ENCODE results near the gene LOXL1. TPM values are rescaled to one million over a fixed set of nuclear protein-coding genes. Genes with fewer than 3 reads are reported as not detected.

Gene LOXL1
- total RNA-seq, 1 donor from 2014 or later: 280 TPM

DNA sequence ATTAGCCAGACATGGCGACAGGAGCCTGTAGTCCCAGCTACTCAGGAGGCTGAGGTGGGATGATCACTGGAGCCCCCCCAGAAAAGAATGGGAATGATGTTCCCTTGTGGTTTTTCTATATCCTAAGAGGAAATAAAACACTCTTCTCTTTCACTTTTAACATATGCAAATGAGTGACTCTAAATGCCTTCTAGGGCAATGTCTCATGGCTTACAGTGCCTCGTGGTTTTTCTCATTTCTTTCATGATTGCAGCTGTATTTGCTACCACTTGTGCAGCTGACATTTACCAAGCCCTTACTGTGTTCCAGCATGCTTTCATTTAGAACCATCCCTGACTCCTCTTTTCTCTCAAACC is 39.5 kb downstream of the LOXL1 start:
- DNase-seq (ENCODE audit: low read depth) (peak; percentile 61), FAIRE-seq (no peak)
- no peak overlapping the region for H3K4me3 ChIP-seq (ENCODE audit: insufficient read depth, low read depth, low read length)
- TF ChIP-seq, protein P1, sequence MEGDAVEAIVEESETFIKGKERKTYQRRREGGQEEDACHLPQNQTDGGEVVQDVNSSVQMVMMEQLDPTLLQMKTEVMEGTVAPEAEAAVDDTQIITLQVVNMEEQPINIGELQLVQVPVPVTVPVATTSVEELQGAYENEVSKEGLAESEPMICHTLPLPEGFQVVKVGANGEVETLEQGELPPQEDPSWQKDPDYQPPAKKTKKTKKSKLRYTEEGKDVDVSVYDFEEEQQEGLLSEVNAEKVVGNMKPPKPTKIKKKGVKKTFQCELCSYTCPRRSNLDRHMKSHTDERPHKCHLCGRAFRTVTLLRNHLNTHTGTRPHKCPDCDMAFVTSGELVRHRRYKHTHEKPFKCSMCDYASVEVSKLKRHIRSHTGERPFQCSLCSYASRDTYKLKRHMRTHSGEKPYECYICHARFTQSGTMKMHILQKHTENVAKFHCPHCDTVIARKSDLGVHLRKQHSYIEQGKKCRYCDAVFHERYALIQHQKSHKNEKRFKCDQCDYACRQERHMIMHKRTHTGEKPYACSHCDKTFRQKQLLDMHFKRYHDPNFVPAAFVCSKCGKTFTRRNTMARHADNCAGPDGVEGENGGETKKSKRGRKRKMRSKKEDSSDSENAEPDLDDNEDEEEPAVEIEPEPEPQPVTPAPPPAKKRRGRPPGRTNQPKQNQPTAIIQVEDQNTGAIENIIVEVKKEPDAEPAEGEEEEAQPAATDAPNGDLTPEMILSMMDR (IDR thresholded peaks at IDR 0.05; ENCODE audit: insufficient read depth, low read depth, low read length): no peak
- TF ChIP-seq EZH2 (IDR thresholded peaks at IDR 0.05; ENCODE audit: insufficient read depth, low read length): no peak
- no peak overlapping the region for H3K9ac ChIP-seq (ENCODE audit: low read length)
- H3K27ac ChIP-seq (ENCODE audit: low read depth, low read length): no peak overlapping the region
- Mint-ChIP-seq H3K36me3 (ENCODE audit: low read depth, unreplicated experiment) (no peaks in the 10 kb centered on the region), H3K9me3 (ENCODE audit: unreplicated experiment) (no peaks in the 10 kb centered on the region), H3K4me1 (ENCODE audit: low read depth, unreplicated experiment) (peaks cover 21% of the 10 kb centered on the region), H3K27ac (ENCODE audit: unreplicated experiment) (peak overlapping the region; percentile 28), H3K4me3 (ENCODE audit: unreplicated experiment) (no peak overlapping the region), H3K27me3 (ENCODE audit: low read depth, unreplicated experiment) (no peaks in the 10 kb centered on the region)
- H3K79me2 ChIP-seq (ENCODE audit: insufficient read depth, low read length): no peaks in the 10 kb centered on the region
- no peaks in the 10 kb centered on the region for H3K9me3 ChIP-seq (ENCODE audit: insufficient read depth, low read depth, low read length)
- no peaks in the 10 kb centered on the region for H3K27me3 ChIP-seq (ENCODE audit: insufficient read depth, low read length)
- H4K20me1 ChIP-seq (ENCODE audit: insufficient read depth, low read length): no peaks in the 10 kb centered on the region
- peaks cover 13% of the 10 kb centered on the region for H3K4me1 ChIP-seq (ENCODE audit: insufficient read depth, low read length)
- no peaks in the 10 kb centered on the region for H3K36me3 ChIP-seq (ENCODE audit: insufficient read depth, low read length)
- H3K4me2 ChIP-seq (ENCODE audit: low read length): peak overlapping the region; percentile 75
- no peak overlapping the region for H2AFZ ChIP-seq (ENCODE audit: low read depth, low read length)

DNA sequence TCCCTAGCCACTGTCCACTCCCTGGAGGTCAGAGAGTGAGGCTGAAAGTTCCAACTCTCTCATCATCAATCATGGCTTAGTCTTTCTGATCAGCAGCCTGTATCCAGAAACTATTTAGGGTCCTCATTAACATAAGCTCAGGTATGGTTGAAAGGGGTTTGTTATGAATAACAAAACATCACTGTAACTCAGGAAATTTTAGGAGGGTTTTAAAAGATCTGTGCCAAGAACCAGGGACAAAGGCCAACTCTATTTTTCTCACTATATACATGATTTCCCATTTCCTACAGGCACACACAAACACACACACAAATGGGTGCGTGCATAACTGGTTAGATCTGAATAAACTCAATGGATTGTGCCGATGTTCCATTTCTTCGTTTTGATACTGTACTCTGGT is 42.2 kb downstream of the LOXL1 start:
- DNase-seq (ENCODE audit: low read depth): no peak
- Histone ChIP-seq H3K4me3 (ENCODE audit: insufficient read depth, low read depth, low read length) (no peak overlapping the region), H3K4me1 (ENCODE audit: insufficient read depth, low read length) (peaks cover 17% of the 10 kb centered on the region), H3K4me2 (ENCODE audit: low read length) (no peak overlapping the region), H3K27me3 (ENCODE audit: insufficient read depth, low read length) (no peaks in the 10 kb centered on the region), H3K79me2 (ENCODE audit: insufficient read depth, low read length) (no peaks in the 10 kb centered on the region), H3K36me3 (ENCODE audit: insufficient read depth, low read length) (no peaks in the 10 kb centered on the region), H4K20me1 (ENCODE audit: insufficient read depth, low read length) (no peaks in the 10 kb centered on the region), H3K27ac (ENCODE audit: low read depth, low read length) (no peak overlapping the region), H3K9me3 (ENCODE audit: insufficient read depth, low read depth, low read length) (no peaks in the 10 kb centered on the region), H3K9ac (ENCODE audit: low read length) (no peak overlapping the region), H2AFZ (ENCODE audit: low read depth, low read length) (no peak overlapping the region)
- Mint-ChIP-seq H3K27ac (ENCODE audit: unreplicated experiment) (peak overlapping the region; percentile 64), H3K36me3 (ENCODE audit: low read depth, unreplicated experiment) (no peaks in the 10 kb centered on the region), H3K4me3 (ENCODE audit: unreplicated experiment) (no peak overlapping the region), H3K4me1 (ENCODE audit: low read depth, unreplicated experiment) (peaks cover 21% of the 10 kb centered on the region), H3K9me3 (ENCODE audit: unreplicated experiment) (no peaks in the 10 kb centered on the region), H3K27me3 (ENCODE audit: low read depth, unreplicated experiment) (peaks cover 3% of the 10 kb centered on the region)
- FAIRE-seq: no peak
- TF ChIP-seq EZH2 (IDR thresholded peaks at IDR 0.05; ENCODE audit: insufficient read depth, low read length): no peak
- TF ChIP-seq, protein P1 (IDR thresholded peaks at IDR 0.05; ENCODE audit: insufficient read depth, low read depth, low read length): no peak

DNA sequence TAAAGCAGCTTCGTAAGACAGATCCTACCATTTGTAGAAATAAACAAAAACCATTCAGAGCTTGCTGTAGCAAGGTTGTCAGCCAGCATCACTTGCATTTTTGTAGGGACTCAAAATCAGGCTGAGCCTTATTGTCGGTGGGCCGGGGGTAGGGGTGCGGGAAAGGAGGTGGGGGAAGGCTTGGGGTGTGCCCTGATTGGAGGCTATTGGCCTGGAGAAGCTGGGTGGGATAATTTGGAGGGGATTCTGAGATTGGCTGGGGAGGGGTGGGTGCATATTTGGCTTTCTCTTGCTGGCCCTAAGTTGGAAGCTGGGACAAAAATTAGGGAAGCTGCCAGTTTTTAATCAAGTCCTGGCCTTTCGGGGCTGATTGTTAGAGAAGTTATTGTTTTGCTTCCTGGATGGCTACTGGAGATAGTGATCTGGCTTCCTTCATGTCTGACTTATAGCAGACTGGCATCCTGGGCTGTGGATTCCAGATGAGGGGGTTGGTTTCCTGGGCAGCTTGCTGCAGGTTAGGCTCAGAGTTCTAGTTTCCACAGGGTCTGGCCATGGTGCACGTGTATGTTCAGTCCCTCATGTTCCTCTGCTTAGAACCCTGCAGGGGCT is 43.0 kb downstream of the LOXL1 start:
- H3K4me3 Mint-ChIP-seq (ENCODE audit: unreplicated experiment): no peak overlapping the region
- H3K36me3 ChIP-seq (ENCODE audit: insufficient read depth, low read length): no peaks in the 10 kb centered on the region
- H3K27ac Mint-ChIP-seq (ENCODE audit: unreplicated experiment): no peak overlapping the region
- FAIRE-seq (no peak), DNase-seq (ENCODE audit: low read depth) (no peak)
- H3K27ac ChIP-seq (ENCODE audit: low read depth, low read length): no peak overlapping the region
- no peak overlapping the region for H3K4me2 ChIP-seq (ENCODE audit: low read length)
- no peak overlapping the region for H3K9ac ChIP-seq (ENCODE audit: low read length)
- no peak overlapping the region for H3K4me3 ChIP-seq (ENCODE audit: insufficient read depth, low read depth, low read length)
- H3K27me3 Mint-ChIP-seq (ENCODE audit: low read depth, unreplicated experiment): peaks cover 3% of the 10 kb centered on the region
- H2AFZ ChIP-seq (ENCODE audit: low read depth, low read length): no peak overlapping the region
- H3K9me3 ChIP-seq (ENCODE audit: insufficient read depth, low read depth, low read length): no peaks in the 10 kb centered on the region
- TF ChIP-seq, protein P1 (IDR thresholded peaks at IDR 0.05; ENCODE audit: insufficient read depth, low read depth, low read length): no peak
- TF ChIP-seq EZH2 (IDR thresholded peaks at IDR 0.05; ENCODE audit: insufficient read depth, low read length): no peak
- H3K27me3 ChIP-seq (ENCODE audit: insufficient read depth, low read length): no peaks in the 10 kb centered on the region
- H3K9me3 Mint-ChIP-seq (ENCODE audit: unreplicated experiment): peaks cover 1% of the 10 kb centered on the region
- peaks cover 22% of the 10 kb centered on the region for H3K4me1 Mint-ChIP-seq (ENCODE audit: low read depth, unreplicated experiment)
- H4K20me1 ChIP-seq (ENCODE audit: insufficient read depth, low read length): no peaks in the 10 kb centered on the region
- H3K36me3 Mint-ChIP-seq (ENCODE audit: low read depth, unreplicated experiment): no peaks in the 10 kb centered on the region
- no peaks in the 10 kb centered on the region for H3K79me2 ChIP-seq (ENCODE audit: insufficient read depth, low read length)
- peaks cover 17% of the 10 kb centered on the region for H3K4me1 ChIP-seq (ENCODE audit: insufficient read depth, low read length)

All from astrocyte (in vitro differentiated cells and primary cell).